ENCODE data around the gene PFN3.

PFN3 gene

GRCh38 chr5:177355162-177355867, 45.1 kb downstream of the PFN3 start:
- no peak for TF ChIP-seq CTCF (conservative IDR thresholded peaks at IDR 0.05; ENCODE audit: low read depth, low read length)

GRCh38 chr5:177354711-177355110, 45.8 kb downstream of the PFN3 start:
- TF ChIP-seq CTCF (conservative IDR thresholded peaks at IDR 0.05; ENCODE audit: low read depth, low read length), result no peak
- H3K4me3 ChIP-seq (IDR thresholded peaks at IDR 0.05; ENCODE audit: insufficient read depth, low read depth, low read length), result no peak overlapping the region
- no peaks in the 10 kb centered on the region for H3K36me3 ChIP-seq (ENCODE audit: insufficient read depth)
- H3K9ac ChIP-seq, result no peak overlapping the region
- H4K20me1 ChIP-seq (ENCODE audit: insufficient read depth), result no peaks in the 10 kb centered on the region
- no peak overlapping the region for H3K27ac ChIP-seq
- H3K4me1 ChIP-seq (ENCODE audit: low read depth, poor library complexity, severe bottlenecking), result peaks cover 28% of the 10 kb centered on the region
- no peak overlapping the region for H3K4me2 ChIP-seq
- no peak overlapping the region for H2AFZ ChIP-seq (ENCODE audit: low read depth)
- peaks cover 26% of the 10 kb centered on the region for H3K79me2 ChIP-seq (ENCODE audit: insufficient read depth, low read depth)
- H3K27me3 ChIP-seq (ENCODE audit: insufficient read depth, low read depth), result no peaks in the 10 kb centered on the region

More at GRCh38 chr5:177355162-177355867, 45.1 kb downstream of the PFN3 start:
- Histone ChIP-seq H4K20me1 (ENCODE audit: insufficient read depth) (no peaks in the 10 kb centered on the region), H3K27ac (no peak overlapping the region), H3K27me3 (ENCODE audit: insufficient read depth, low read depth) (no peaks in the 10 kb centered on the region), H3K4me2 (no peak overlapping the region), H3K9ac (no peak overlapping the region), H3K4me1 (ENCODE audit: low read depth, poor library complexity, severe bottlenecking) (peaks cover 22% of the 10 kb centered on the region), H3K79me2 (ENCODE audit: insufficient read depth, low read depth) (peaks cover 20% of the 10 kb centered on the region), H2AFZ (ENCODE audit: low read depth) (no peak overlapping the region), H3K36me3 (ENCODE audit: insufficient read depth) (no peaks in the 10 kb centered on the region), H3K4me3 (IDR thresholded peaks at IDR 0.05; ENCODE audit: insufficient read depth, low read depth, low read length) (no peak overlapping the region)

- H3K4me1 ChIP-seq (ENCODE audit: low read depth, poor library complexity, severe bottlenecking), result peaks cover 31% of the 10 kb centered on the region
- H3K4me2 ChIP-seq, result no peak overlapping the region
- no peaks in the 10 kb centered on the region for H3K36me3 ChIP-seq (ENCODE audit: insufficient read depth)
Observed at GRCh38 chr5:177354256-177354655, 46.2 kb downstream of the PFN3 start.

GRCh38 chr5:177353093-177353492, 47.4 kb downstream of the PFN3 start:
- Histone ChIP-seq H3K9ac (no peak overlapping the region), H3K36me3 (ENCODE audit: insufficient read depth) (0 out of 2 replicates have a peak, but pooled peaks cover under 1% of the 10 kb centered on the region), H2AFZ (ENCODE audit: low read depth) (no peak overlapping the region), H3K27ac (no peak overlapping the region), H3K4me3 (IDR thresholded peaks at IDR 0.05; ENCODE audit: insufficient read depth, low read depth, low read length) (no peak overlapping the region), H4K20me1 (ENCODE audit: insufficient read depth) (no peaks in the 10 kb centered on the region), H3K4me2 (no peak overlapping the region), H3K4me1 (ENCODE audit: low read depth, poor library complexity, severe bottlenecking) (peaks cover 29% of the 10 kb centered on the region), H3K79me2 (ENCODE audit: insufficient read depth, low read depth) (peaks cover 29% of the 10 kb centered on the region), H3K27me3 (ENCODE audit: insufficient read depth, low read depth) (no peaks in the 10 kb centered on the region)
- no peak for TF ChIP-seq CTCF (conservative IDR thresholded peaks at IDR 0.05; ENCODE audit: low read depth, low read length)

More at GRCh38 chr5:177354256-177354655, 46.2 kb downstream of the PFN3 start:
- H4K20me1 ChIP-seq (ENCODE audit: insufficient read depth), result no peaks in the 10 kb centered on the region
- no peak overlapping the region for H3K4me3 ChIP-seq (IDR thresholded peaks at IDR 0.05; ENCODE audit: insufficient read depth, low read depth, low read length)
- H3K27ac ChIP-seq, result no peak overlapping the region
- no peak overlapping the region for H2AFZ ChIP-seq (ENCODE audit: low read depth)
- no peak overlapping the region for H3K9ac ChIP-seq
- H3K79me2 ChIP-seq (ENCODE audit: insufficient read depth, low read depth), result peaks cover 30% of the 10 kb centered on the region
- H3K27me3 ChIP-seq (ENCODE audit: insufficient read depth, low read depth), result no peaks in the 10 kb centered on the region
- no peak for TF ChIP-seq CTCF (conservative IDR thresholded peaks at IDR 0.05; ENCODE audit: low read depth, low read length)
